PC-9 (cell line): ENCODE results near the gene POMGNT1. TPM values are rescaled to one million over a fixed set of nuclear protein-coding genes. Genes with fewer than 3 reads are reported as not detected.
A peak's percentile ranks its signal among the peaks of the same experiment; 100 is the strongest.

Experiments used
- BruUV-seq: library from RNA; stranded (reverse); fragments of 400-500 nt; replicated peaks from 2 replicates; lab custom pipeline; 2021; lab: Mats Ljungman, UMichigan
- CTCF ChIA-PET: fragments of 300-600 bp; sonication (Branson Sonifier 250); formaldehyde crosslinking; loops from one replicate; lab custom pipeline; 2022; ENCODE audit warnings: antibody characterized with exemption; lab: Charles Lee
- POLR2A ChIA-PET: fragments of 300-600 bp; sonication (Branson Sonifier 250); formaldehyde crosslinking; loops from one replicate; lab custom pipeline; 2022; ENCODE audit warnings: antibody characterized with exemption; ENCODE audit not compliant: unreplicated experiment; lab: Charles Lee
- DNase-seq, 2 experiments: peaks; one replicate each; pipeline versions ENCODE4 v3.0.0 to v3.0.0-alpha.2; 2015 to 2022; ENCODE audit warnings: mixed read lengths in 1 of 2
- H2AFZ ChIP-seq: fragments of 200-600 bp; sonication (generic); 2 replicates; pipeline ENCODE4 v1.8.1; 2017; ENCODE audit warnings: antibody characterized with exemption
- H3F3A ChIP-seq: fragments of 200-600 bp; sonication (generic); 2 replicates; pipeline ENCODE4 v1.8.1; 2017; ENCODE audit warnings: antibody characterized with exemption, mild to moderate bottlenecking, low read depth; ENCODE audit not compliant: insufficient read depth
- H3K27ac ChIP-seq: fragments of 200-600 bp; sonication (generic); 2 replicates; pipeline ENCODE4 v1.6.1; 2016; ENCODE audit warnings: mixed run types
- H3K27me3 ChIP-seq: fragments of 200-600 bp; sonication (generic); 2 replicates; pipeline ENCODE4 v1.6.1; 2016; ENCODE audit warnings: low read depth, mixed run types; ENCODE audit not compliant: insufficient read depth
- H3K36me3 ChIP-seq: fragments of 200-600 bp; sonication (generic); 2 replicates; pipeline ENCODE4 v1.6.1; 2016; ENCODE audit warnings: low read depth, mixed run types
- H3K4me1 ChIP-seq: fragments of 200-600 bp; sonication (generic); replicated peaks from 2 replicates; pipeline ENCODE4 v1.6.1; 2016; ENCODE audit warnings: mixed run types; ENCODE audit not compliant: insufficient read depth
- H3K4me2 ChIP-seq: fragments of 200-600 bp; sonication (generic); 2 replicates; pipeline ENCODE4 v1.6.1; 2017; ENCODE audit warnings: mixed run types
- H3K4me3 ChIP-seq: fragments of 200-600 bp; sonication (generic); 2 replicates; pipeline ENCODE4 v1.6.1; 2016; ENCODE audit warnings: mixed run types
- H3K79me2 ChIP-seq: fragments of 200-600 bp; sonication (generic); 2 replicates; pipeline ENCODE4 v1.6.1; 2017; ENCODE audit warnings: low read depth, mixed run types
- H3K9me2 ChIP-seq: fragments of 200-600 bp; sonication (generic); 2 replicates; pipeline ENCODE4 v1.8.1; 2017; ENCODE audit warnings: mild to moderate bottlenecking; ENCODE audit not compliant: insufficient read depth
- H3K9me3 ChIP-seq: fragments of 200-600 bp; sonication (generic); 2 replicates; pipeline ENCODE4 v1.8.1; 2016; ENCODE audit warnings: low read depth; ENCODE audit not compliant: insufficient read depth
- H4K20me1 ChIP-seq: fragments of 200-600 bp; sonication (generic); 2 replicates; pipeline ENCODE4 v1.8.1; 2017; ENCODE audit not compliant: insufficient read depth
- CTCF ChIP-seq: fragments of 200-600 bp; sonication (generic); conservative IDR thresholded peaks from 2 replicates; pipeline ENCODE4 v1.6.1; 2017; ENCODE audit warnings: mixed run types, antibody characterized with exemption, mild to moderate bottlenecking, moderate library complexity
- EZH2 ChIP-seq: fragments of 200-600 bp; sonication (generic); IDR thresholded peaks from 2 replicates; pipeline ENCODE4 v1.8.0; 2017; ENCODE audit warnings: antibody characterized with exemption, low read depth
- intact Hi-C: fragments of 100-400 bp; cut with micrococcal nuclease; formaldehyde crosslinking; loops from one replicate; pipeline ENCODE4 v1.10.0; 2022; ENCODE audit not compliant: unreplicated experiment
- total RNA-seq: library from RNA; stranded (reverse); gene quantifications from 2 replicates; pipeline ENCODE4 v1.2.3, GENCODE V29; 2021

Gene POMGNT1
- total RNA-seq, 1 experiment from 2014 or later: 82.6 TPM

- no peak for DNase-seq
- BruUV-seq: no TSS peak
- no peaks in the 10 kb centered on the region for H3K27me3 ChIP-seq
- no peak for TF ChIP-seq EZH2
- TF ChIP-seq CTCF: no peak
- H3K9me2 ChIP-seq: no peaks in the 10 kb centered on the region
- H3F3A ChIP-seq: peaks cover 46% of the 10 kb centered on the region
- peaks cover 65% of the 10 kb centered on the region for H3K4me1 ChIP-seq
- H2AFZ ChIP-seq: no peak overlapping the region
- intact Hi-C loops: loop anchor here (5.0 kb wide), 1 partner anchor 483 kb away; the partner anchor contains the start of genes GPBP1L1 and TMEM69
- H3K79me2 ChIP-seq: peaks cover 21% of the 10 kb centered on the region; the same call in 1 of the 2 replicates
- H3K4me3 ChIP-seq: no peak overlapping the region
- no peaks in the 10 kb centered on the region for H3K36me3 ChIP-seq
- peak overlapping the region; percentile 99 for H3K27ac ChIP-seq
- H3K4me2 ChIP-seq: peak overlapping the region; percentile 86
- ChIA-PET POLR2A (no interaction called here), CTCF (no interaction called here)
- H4K20me1 ChIP-seq: no peaks in the 10 kb centered on the region
- H3K9me3 ChIP-seq: no peaks in the 10 kb centered on the region
Measured at GRCh38 chr1:46169811-46170454, 28.3 kb downstream of the POMGNT1 start.

GRCh38 chr1:46168477-46168876 lies 29.8 kb downstream of the POMGNT1 start:
- H3K9me3 ChIP-seq: no peaks in the 10 kb centered on the region
- BruUV-seq: no TSS peak
- H3K27me3 ChIP-seq: no peaks in the 10 kb centered on the region
- no peaks in the 10 kb centered on the region for H4K20me1 ChIP-seq
- TF ChIP-seq CTCF: no peak
- TF ChIP-seq EZH2: no peak
- H3K9me2 ChIP-seq: no peaks in the 10 kb centered on the region
- H3K4me2 ChIP-seq: peak overlapping the region; percentile 86; the same call in 1 of the 2 replicates
- H3K4me3 ChIP-seq: no peak overlapping the region
- H3K79me2 ChIP-seq: peaks cover 13% of the 10 kb centered on the region; the same call in 1 of the 2 replicates
- no peaks in the 10 kb centered on the region for H3K36me3 ChIP-seq
- CTCF ChIA-PET: no interaction called here
- DNase-seq: no peak
- no peak overlapping the region for H2AFZ ChIP-seq
- peaks cover 50% of the 10 kb centered on the region for H3K4me1 ChIP-seq
- peaks cover 37% of the 10 kb centered on the region for H3F3A ChIP-seq
- intact Hi-C loops: no loop called here
- H3K27ac ChIP-seq: no peak overlapping the region
- POLR2A ChIA-PET: interaction anchor here (0.7 kb wide), 1 partner anchor 34 kb away, joined by 5 read pairs; no protein-coding TSS in a partner anchor

GRCh38 chr1:46166521-46167462 lies 31.4 kb downstream of the POMGNT1 start:
- H3K4me2 ChIP-seq: no peak overlapping the region
- H3K9me3 ChIP-seq: no peaks in the 10 kb centered on the region
- no peaks in the 10 kb centered on the region for H3K36me3 ChIP-seq
- CTCF ChIA-PET: interaction anchor here (0.6 kb wide), 1 partner anchor 10 kb away, joined by 3 read pairs; no protein-coding TSS in a partner anchor
- BruUV-seq: no TSS peak
- H3K4me3 ChIP-seq: no peak overlapping the region
- no peak overlapping the region for H2AFZ ChIP-seq
- H3K27ac ChIP-seq: no peak overlapping the region
- H3K4me1 ChIP-seq: peaks cover 35% of the 10 kb centered on the region
- intact Hi-C loops: no loop called here
- peaks cover 22% of the 10 kb centered on the region for H3F3A ChIP-seq
- TF ChIP-seq EZH2 (no peak), CTCF (no peak)
- H3K9me2 ChIP-seq: no peaks in the 10 kb centered on the region
- no peaks in the 10 kb centered on the region for H4K20me1 ChIP-seq
- DNase-seq: no peak
- no peaks in the 10 kb centered on the region for H3K27me3 ChIP-seq
- POLR2A ChIA-PET: interaction anchor here (0.7 kb wide), 2 partner anchors 447 to 610 kb away, joined by 3 to 8 read pairs; no protein-coding TSS in a partner anchor
- H3K79me2 ChIP-seq: 0 out of 2 replicates have a peak, but pooled peaks cover 5% of the 10 kb centered on the region
